HepG2 (cell line): ENCODE data around the gene PDHX. TPM values are rescaled to one million over a fixed set of nuclear protein-coding genes. Genes with fewer than 3 reads are reported as not detected.

Source experiments
- ATAC-seq: fragments of 200-7000 bp; cut with Tn5 transposase; 3 replicates; pipeline ENCODE4 v1.9.1; 2020; ENCODE audit warnings: mild to moderate bottlenecking, moderate library complexity
- BruUV-seq: library from RNA; stranded (reverse); fragments of 400-500 nt; replicated peaks from 2 replicates; lab custom pipeline; 2021; lab: Mats Ljungman, UMichigan
- CTCF ChIA-PET: fragments of 300-600 bp; formaldehyde crosslinking; extraction: SDS; loops from one replicate; lab custom pipeline; 2021; ENCODE audit warnings: low total read pairs, inconsistent platforms, low intra/inter-chr PET ratio; lab: Yijun Ruan, JAX
- POLR2A ChIA-PET: fragments of 350-600 bp; sonication (Branson Sonifier 250); formaldehyde crosslinking; loops from one replicate; lab custom pipeline; 2020; ENCODE audit warnings: antibody characterized with exemption, inconsistent platforms; lab: Yijun Ruan, JAX
- DNase-seq: peaks from one replicate; pipeline ENCODE4 v3.0.0-alpha.2; 2015; ENCODE audit warnings: low spot score
- FAIRE-seq: peaks from 3 replicates; lab custom pipeline; 2011; peaks lifted over from hg19 to GRCh38; lab: Jason Lieb, UNC
- H2AFZ ChIP-seq: one replicate; pipeline ENCODE4 v1.6.1; 2011; ENCODE audit warnings: low read length, inconsistent platforms
- H3K27ac ChIP-seq: fragments of 300-600 bp; 3 replicates; pipeline ENCODE4 v1.8.0; 2011; ENCODE audit warnings: mixed run types, mild to moderate bottlenecking, mixed read lengths, low read length, inconsistent platforms; ENCODE audit not compliant: insufficient read depth; ENCODE audit errors: extremely low read length
- H3K27me3 ChIP-seq, 2 experiments: fragments of 200-600 bp in 1 of 2; 2 replicates in 1 of 2; 3 replicates in 1 of 2; pipeline versions ENCODE4 v1.6.0 to v1.8.0; 2011; ENCODE audit warnings: low read length in 2 of 2, mild to moderate bottlenecking in 2 of 2, moderate library complexity in 2 of 2, inconsistent platforms in 1 of 2; ENCODE audit not compliant: insufficient read depth in 2 of 2, control insufficient read depth in 1 of 2
- H3K36me3 ChIP-seq, 2 experiments: fragments of 200-600 bp in 1 of 2; replicated peaks in 1 of 2; 2 replicates in 1 of 2; 3 replicates in 1 of 2; pipeline versions ENCODE4 v1.5.1 to v1.8.0; 2011; ENCODE audit warnings: low read length in 2 of 2, inconsistent platforms in 1 of 2; ENCODE audit not compliant: insufficient read depth in 2 of 2, control insufficient read depth in 1 of 2
- H3K4me1 ChIP-seq: 2 replicates; pipeline ENCODE4 v1.5.1; 2012; ENCODE audit warnings: low read length, inconsistent platforms; ENCODE audit not compliant: insufficient read depth
- H3K4me2 ChIP-seq: 2 replicates; pipeline ENCODE4 v1.6.0; 2011; ENCODE audit warnings: low read depth, low read length, inconsistent platforms
- H3K4me3 ChIP-seq, 3 experiments: fragments of 200-600 bp in 1 of 3; sonication (generic), shearing (Covaris generic) in 1 of 3; replicated peaks in 1 of 3; 2 replicates each; pipeline ENCODE4 v1.5.1; 2011 to 2016; ENCODE audit warnings: low read length in 3 of 3, inconsistent platforms in 2 of 3, low read depth in 2 of 3, mild to moderate bottlenecking in 2 of 3, control low read depth in 1 of 3, mixed read lengths in 1 of 3; ENCODE audit not compliant: insufficient read depth in 1 of 3
- H3K79me2 ChIP-seq: one replicate; pipeline ENCODE4 v1.6.1; 2011; ENCODE audit warnings: low read length, inconsistent platforms; ENCODE audit not compliant: insufficient read depth
- H3K9ac ChIP-seq: 2 replicates; pipeline ENCODE4 v1.6.0; 2011; ENCODE audit warnings: mild to moderate bottlenecking, low read depth, low read length, inconsistent platforms; ENCODE audit not compliant: insufficient read depth
- H3K9me3 ChIP-seq: 2 replicates; pipeline ENCODE4 v1.5.1; 2012; ENCODE audit warnings: mild to moderate bottlenecking, low read length
- H4K20me1 ChIP-seq: 2 replicates; pipeline ENCODE4 v1.6.0; 2011; ENCODE audit warnings: inconsistent platforms, mild to moderate bottlenecking, low read length, moderate library complexity; ENCODE audit not compliant: insufficient read depth
- E2F1 ChIP-seq: sonication (generic); formaldehyde crosslinking; IDR thresholded peaks from 2 replicates; pipeline ENCODE4 v1.5.0; 2020; ENCODE audit warnings: missing genetic modification reagents
- PLSCR1 ChIP-seq: sonication (generic); formaldehyde crosslinking; IDR thresholded peaks from 2 replicates; pipeline ENCODE4 v1.5.0; 2020; ENCODE audit warnings: missing genetic modification reagents, mild to moderate bottlenecking, borderline replicate concordance
- TBP ChIP-seq: sonication (generic); formaldehyde crosslinking; IDR thresholded peaks from 2 replicates; pipeline ENCODE4 v1.5.0; 2020; ENCODE audit warnings: missing genetic modification reagents
- ZBTB33 ChIP-seq: sonication (generic); formaldehyde crosslinking; IDR thresholded peaks from 2 replicates; pipeline ENCODE4 v1.4.0; 2020; ENCODE audit warnings: missing genetic modification reagents
- ZNF629 ChIP-seq: sonication (generic); formaldehyde crosslinking; conservative IDR thresholded peaks from 2 replicates; pipeline ENCODE4 v1.5.0; 2020; ENCODE audit warnings: missing genetic modification reagents
- ZNF782 ChIP-seq: sonication (generic); formaldehyde crosslinking; IDR thresholded peaks from 2 replicates; pipeline ENCODE4 v1.4.0; 2020; ENCODE audit warnings: missing genetic modification reagents, mild to moderate bottlenecking, borderline replicate concordance
- WGBS: methylation state at CpG from one replicate; pipeline ENCODE4 v1.1.6; 2017; ENCODE audit warnings: low lambda C conversion rate; 5-methylcytosine and 5-hydroxymethylcytosine counted together
- in situ Hi-C: cut with HindIII; loops from 2 replicates; pipeline ENCODE4 v1.10.0; 2017; ENCODE audit warnings: low pct_unique_long_range_greater_than_20kb; ENCODE audit not compliant: extremely low pct_ligation_motif_present
- intact Hi-C: fragments of 100-400 bp; cut with micrococcal nuclease; formaldehyde crosslinking; loops from one replicate; pipeline ENCODE4 v1.10.0; 2022; ENCODE audit not compliant: unreplicated experiment
- polyA plus RNA-seq, 8 experiments: library from polyadenylated mRNA; depleted of rRNA in 3 of 8; stranded (reverse) in 7 of 8; unstranded in 1 of 8; fragments of >200 nt; fragmentation: Illumina TruSeq in 4 of 8; extraction: Trizol in 4 of 8; gene quantifications; 2 replicates each; pipeline versions ENCODE4 v1.2.1 to v1.2.3, GENCODE V29; 2011 to 2016; ENCODE audit warnings: low read depth in 4 of 8, missing spikeins in 1 of 8, mixed read lengths in 1 of 8; ENCODE audit not compliant: insufficient read depth in 1 of 8
- total RNA-seq, 5 experiments: library from RNA; depleted of rRNA; stranded (reverse); fragments of >200 nt; fragmentation: Illumina TruSeq; extraction: Trizol; gene quantifications; 2 replicates each; pipeline ENCODE4 v1.2.3, GENCODE V29; 2016; ENCODE audit warnings: low read depth in 1 of 5

Gene PDHX
- total and polyA plus RNA-seq, 2 of the 13 experiments (the other 11 are each of a cell fraction or from before 2014, with no cell fraction given): 41.0 to 73.8 TPM

- H3K4me2 ChIP-seq: no peak overlapping the region
- in situ Hi-C loops: no loop called here
- ChIA-PET POLR2A (no interaction called here), CTCF (no interaction called here)
- no peaks in the 10 kb centered on the region; a peak in 3 of 5 replicates for H3K27me3 ChIP-seq
- no peak overlapping the region for H3K4me3 ChIP-seq
- no TSS peak for BruUV-seq
- H4K20me1 ChIP-seq: no peaks in the 10 kb centered on the region
- no peak overlapping the region for H3K9ac ChIP-seq
- intact Hi-C loops: no loop called here
- no peaks in the 10 kb centered on the region for H3K36me3 ChIP-seq
- no peaks in the 10 kb centered on the region for H3K4me1 ChIP-seq
- no peak for ATAC-seq
- H3K9me3 ChIP-seq: no peaks in the 10 kb centered on the region
- FAIRE-seq: no peak
- H3K27ac ChIP-seq: no peak overlapping the region
- WGBS: 51% methylated on average over 6 of the region's 6 CpGs
- H3K79me2 ChIP-seq: no peaks in the 10 kb centered on the region
- TF ChIP-seq PLSCR1 (CRISPR knock-in tag): no peak
- TF ChIP-seq TBP: no peak
- no peak for TF ChIP-seq ZNF782 (CRISPR knock-in tag)
- TF ChIP-seq ZBTB33 (CRISPR knock-in tag): no peak
- no peak for DNase-seq
- H2AFZ ChIP-seq: no peak overlapping the region
Observed at GRCh38 chr11:35033011-35033410, 116.6 kb downstream of the PDHX start.

- no peak for FAIRE-seq
- WGBS: 51% methylated on average over 3 of the region's 3 CpGs
- no peak overlapping the region for H3K9ac ChIP-seq
- no peak for ATAC-seq
- H3K4me3 ChIP-seq: no peak overlapping the region
- no peaks in the 10 kb centered on the region for H3K9me3 ChIP-seq
- no peaks in the 10 kb centered on the region for H3K36me3 ChIP-seq
- no peak overlapping the region for H3K4me2 ChIP-seq
- H3K4me1 ChIP-seq: no peaks in the 10 kb centered on the region
- H3K27me3 ChIP-seq: no peaks in the 10 kb centered on the region; a peak in 3 of 5 replicates
- H2AFZ ChIP-seq: no peak overlapping the region
- BruUV-seq: no TSS peak
- no peaks in the 10 kb centered on the region for H3K79me2 ChIP-seq
- CTCF ChIA-PET: no interaction called here
- intact Hi-C loops: no loop called here
- no peaks in the 10 kb centered on the region for H4K20me1 ChIP-seq
- DNase-seq: no peak
- in situ Hi-C loops: no loop called here
- TF ChIP-seq E2F1 (CRISPR knock-in tag) (no peak), ZNF629 (CRISPR knock-in tag) (peak; percentile 15; the same call in 1 of the 2 replicates)
- TF ChIP-seq, all 625 proteins: peak for 1
- H3K27ac ChIP-seq: no peak overlapping the region
- POLR2A ChIA-PET: no interaction called here
Observed at GRCh38 chr11:35034401-35034800, 118.0 kb downstream of the PDHX start.
